GM20431 (cell line): ENCODE measurements around the gene UBA7.

Experiments
- in situ Hi-C: fragments of 300-500 bp; cut with MseI, MboI; formaldehyde crosslinking; loops from one replicate; pipeline ENCODE4 v1.15.0; 2020; ENCODE audit warnings: low sequenced_read_pairs; ENCODE audit not compliant: unreplicated experiment

Gene UBA7

DNA sequence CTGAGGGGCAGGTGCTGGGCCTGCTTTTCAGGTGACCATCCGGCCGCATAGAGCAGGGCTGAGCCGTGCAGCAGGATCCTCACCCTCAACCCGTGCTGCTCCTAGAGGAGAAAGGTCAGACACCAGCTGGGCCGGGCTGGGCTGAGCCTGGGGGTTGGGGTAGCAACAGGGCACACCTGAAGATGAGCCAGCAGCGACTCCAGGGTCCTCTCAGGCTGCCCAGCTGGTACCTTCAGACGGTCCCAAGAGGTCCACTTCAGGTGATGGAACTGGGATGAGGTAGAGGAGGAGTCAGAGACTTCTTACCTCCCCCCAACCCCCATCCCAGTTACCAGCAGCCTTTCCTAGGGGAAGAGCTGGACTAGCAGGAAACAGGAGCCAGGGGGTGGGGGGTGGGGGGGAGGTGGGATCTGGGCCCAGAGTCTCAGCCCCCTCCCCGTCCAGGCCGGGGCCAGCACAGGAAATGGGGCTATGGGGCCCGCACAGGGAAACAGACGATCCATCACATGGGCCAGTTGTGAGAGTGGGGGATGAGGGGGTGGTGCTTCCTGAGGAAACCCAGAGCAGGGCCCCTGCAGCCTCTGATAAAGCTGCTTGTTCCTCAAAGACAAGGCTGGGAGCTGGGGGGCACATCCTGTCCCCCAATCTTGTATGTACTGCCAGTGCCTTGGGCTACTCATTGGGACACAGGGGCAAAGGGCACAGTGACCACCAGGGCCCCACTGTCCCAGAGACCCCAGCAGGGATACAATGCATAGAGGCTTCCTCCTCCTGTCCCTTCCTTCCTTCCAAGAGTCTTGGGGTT lies 7.7 kb downstream of the UBA7 start:
- in situ Hi-C loops, result no loop called here

DNA sequence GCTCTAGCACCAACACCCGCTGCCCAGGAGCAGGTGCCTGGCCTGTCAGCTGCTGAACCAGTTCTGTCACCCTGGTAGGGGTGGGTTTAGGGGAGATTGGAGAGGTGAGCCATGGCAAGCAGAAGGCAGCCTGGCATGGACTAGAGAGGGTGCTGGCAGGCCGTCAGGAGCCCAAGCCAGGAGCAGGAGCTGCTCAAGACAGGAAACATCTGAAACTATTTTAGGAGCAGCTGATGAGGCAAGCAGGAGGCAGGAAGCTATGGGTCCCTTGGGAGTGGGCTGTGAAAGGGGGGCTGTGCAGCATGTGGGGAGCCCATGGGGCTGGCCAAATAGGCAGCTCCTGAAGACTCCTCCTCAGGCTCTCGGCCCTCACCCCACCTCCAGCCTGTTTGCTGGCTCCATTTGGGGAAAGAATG lies 8.4 kb downstream of the UBA7 start:
- in situ Hi-C loops, result no loop called here

DNA sequence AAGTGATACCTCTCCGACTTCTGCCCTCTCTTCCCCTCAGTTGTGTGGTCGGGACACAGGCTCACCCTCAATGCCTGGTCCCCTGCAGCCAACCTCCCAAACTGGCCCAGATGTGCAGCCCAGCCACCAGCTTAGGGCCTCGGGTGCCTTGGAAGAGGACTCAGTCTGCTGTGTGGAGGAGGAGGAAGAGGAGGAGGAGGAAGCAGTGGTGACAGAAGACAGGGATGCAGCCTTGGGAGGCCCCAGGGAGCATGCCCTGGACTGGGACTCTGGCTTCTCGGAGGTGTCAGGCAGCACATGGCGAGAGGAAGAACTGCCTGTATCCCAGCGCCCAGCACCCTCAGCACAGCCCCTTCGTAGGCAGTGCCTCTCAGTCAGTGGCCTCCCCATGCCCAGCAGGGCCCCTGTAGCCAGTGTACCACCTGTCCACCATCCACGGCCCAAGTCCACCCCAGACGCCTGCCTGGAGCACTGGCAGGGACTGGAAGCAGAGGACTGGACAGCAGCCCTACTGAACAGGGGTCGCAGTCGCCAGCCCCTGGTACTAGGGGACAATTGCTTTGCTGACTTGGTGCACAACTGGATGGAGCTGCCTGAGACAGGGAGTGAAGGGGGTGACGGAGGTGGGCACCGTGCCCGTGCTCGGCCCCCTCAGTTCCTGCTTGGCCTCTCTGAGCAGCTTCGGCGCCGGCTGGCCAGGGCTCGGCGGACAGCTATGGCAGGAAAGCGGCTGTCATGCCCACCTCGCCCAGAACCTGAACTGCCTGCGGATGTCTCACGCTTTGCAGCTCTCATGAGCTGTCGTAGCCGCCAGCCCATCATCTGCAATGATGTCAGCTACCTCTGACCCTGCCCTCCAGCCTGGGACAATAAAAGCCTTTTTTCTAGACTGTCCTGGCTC lies 9.4 kb downstream of the UBA7 start:
- in situ Hi-C loops, result no loop called here

DNA sequence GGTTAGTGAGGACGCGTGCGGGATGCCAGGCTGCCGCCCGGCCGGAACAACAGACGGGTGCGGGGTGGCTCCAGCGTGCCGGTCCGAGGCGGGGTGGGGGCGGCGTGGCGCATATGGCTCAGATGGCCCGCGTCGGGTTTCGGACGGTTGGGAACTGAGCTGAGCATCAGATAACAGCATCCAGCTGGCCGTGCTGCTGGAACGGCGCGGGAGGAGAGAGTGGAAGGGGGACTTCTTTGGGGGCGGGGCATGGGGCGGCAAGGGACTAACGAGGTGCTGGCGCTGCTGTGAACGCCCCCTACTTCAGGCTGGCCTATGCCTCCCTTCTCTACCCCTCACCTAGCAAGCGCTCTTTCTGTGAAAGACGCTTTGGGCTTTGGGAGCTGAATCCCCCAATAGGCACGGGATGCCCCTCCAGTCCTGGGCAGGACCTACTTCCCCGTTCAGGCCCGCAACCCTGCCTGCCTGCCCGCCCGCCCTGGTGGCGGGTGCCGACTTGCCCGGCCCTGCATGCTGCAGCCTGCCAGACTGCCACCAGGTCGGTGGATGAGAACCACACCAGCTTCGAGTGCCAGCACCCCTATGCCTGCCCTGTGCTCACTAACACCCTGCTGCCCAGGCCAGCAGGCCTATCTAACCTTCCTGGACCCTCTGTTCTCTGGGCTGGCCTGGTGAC lies 10.2 kb downstream of the UBA7 start:
- in situ Hi-C loops, result no loop called here

DNA sequence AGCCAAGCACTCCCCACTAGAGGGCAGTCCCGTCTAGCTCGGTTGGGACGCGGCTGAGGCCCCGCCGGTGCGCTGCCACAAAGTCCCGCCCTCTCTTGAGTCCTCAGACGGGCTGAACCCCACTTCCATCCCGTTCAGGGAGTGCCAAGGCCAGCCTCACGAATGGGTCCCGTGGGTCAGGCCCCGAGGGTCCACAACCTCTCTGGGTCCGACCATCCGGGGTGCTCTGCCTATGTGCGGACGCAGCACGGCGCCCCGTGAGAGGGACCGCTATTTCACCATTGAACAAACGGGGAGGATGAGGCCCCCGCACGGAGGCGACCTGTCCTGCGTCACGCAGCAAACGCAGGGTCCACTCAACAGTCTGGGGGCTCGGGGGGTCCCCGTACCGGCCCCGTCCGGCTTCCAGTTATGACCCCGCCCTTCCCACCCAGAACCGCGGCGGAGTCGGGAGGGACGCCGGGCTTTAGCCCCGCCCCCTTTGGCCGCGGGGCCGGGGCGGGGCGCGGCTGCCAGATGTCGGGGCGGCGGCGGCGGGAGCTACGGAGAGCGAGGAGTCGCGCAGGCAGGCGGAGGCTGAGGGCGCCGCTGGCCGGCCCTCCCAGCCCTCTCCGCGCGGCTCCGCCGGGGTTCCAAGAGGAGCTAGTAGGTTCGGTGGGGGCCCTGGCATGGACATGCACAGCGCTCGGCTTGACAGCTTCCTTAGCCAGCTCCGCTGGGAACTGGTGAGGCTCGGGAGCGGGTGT lies 10.9 kb downstream of the UBA7 start, which contains the start of gene INKA1:
INKA1 (plus strand) TSS at position 543 of the 746 bp plus-strand sequence; CDS start at position 675, 132 bp downstream.
- in situ Hi-C loops, result no loop called here

DNA sequence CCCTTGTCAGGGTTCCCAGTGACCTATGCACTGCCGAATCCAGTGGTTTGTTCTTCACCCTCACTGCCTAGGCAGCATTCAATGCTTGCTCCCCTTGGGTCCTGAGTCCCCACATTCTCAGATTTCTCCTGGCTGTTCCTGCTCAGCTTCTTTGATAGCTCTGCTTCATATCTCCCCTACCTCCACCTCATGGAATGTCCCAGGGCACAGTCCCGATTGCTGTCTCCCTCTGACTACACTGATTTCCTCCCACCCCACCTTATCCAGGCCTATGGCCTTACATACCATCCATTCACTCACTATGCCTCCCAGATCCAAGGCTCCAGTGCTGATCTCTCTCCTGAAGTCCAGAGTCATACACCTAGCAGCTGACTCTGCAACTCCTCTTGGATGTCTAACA lies 12.6 kb downstream of the UBA7 start:
- in situ Hi-C loops, result no loop called here

DNA sequence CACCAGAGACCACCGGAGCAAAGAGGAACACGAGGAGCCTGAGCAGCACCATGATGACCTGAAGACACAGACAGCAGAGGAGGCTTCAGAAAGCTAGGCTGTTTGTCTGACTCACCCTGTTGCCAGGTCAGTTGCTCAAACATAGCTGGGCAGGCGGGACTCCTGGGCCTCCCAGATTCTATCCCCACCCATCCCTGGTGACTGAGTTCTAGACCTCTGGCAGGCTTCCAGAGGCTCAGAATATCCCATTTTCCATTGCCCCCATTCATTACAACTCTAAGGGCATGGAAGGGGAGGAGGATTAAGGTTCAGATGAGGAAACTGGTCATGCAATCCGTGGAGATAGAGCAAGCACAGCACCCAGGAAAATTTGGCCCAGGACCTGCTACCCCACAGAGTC lies 14.0 kb downstream of the UBA7 start, which contains the start of gene CDHR4:
CDHR4 (minus strand) TSS at position 113 of the 400 bp plus-strand sequence; CDS start at position 52, 61 bp downstream.
- in situ Hi-C loops, result no loop called here

DNA sequence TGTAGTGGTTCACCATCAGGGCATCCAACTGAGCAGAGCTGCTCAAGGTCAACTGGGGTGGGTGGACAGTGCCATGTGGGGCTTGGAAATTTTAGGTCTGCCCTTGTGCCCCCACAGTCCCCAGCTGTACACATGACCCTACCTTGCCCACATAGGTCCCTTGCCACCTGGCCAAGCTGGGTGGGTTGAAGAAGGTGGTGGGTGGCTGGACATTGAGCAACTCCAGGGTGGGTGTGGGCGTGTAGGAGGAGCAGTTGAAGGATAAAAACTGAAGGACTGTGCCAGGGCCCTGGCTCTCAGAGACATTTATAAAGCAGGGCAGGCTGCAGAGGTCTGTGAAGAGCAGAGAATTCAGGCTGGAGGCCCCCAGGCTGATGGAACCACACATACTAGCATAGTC lies 14.6 kb downstream of the UBA7 start:
- in situ Hi-C loops, result no loop called here

DNA sequence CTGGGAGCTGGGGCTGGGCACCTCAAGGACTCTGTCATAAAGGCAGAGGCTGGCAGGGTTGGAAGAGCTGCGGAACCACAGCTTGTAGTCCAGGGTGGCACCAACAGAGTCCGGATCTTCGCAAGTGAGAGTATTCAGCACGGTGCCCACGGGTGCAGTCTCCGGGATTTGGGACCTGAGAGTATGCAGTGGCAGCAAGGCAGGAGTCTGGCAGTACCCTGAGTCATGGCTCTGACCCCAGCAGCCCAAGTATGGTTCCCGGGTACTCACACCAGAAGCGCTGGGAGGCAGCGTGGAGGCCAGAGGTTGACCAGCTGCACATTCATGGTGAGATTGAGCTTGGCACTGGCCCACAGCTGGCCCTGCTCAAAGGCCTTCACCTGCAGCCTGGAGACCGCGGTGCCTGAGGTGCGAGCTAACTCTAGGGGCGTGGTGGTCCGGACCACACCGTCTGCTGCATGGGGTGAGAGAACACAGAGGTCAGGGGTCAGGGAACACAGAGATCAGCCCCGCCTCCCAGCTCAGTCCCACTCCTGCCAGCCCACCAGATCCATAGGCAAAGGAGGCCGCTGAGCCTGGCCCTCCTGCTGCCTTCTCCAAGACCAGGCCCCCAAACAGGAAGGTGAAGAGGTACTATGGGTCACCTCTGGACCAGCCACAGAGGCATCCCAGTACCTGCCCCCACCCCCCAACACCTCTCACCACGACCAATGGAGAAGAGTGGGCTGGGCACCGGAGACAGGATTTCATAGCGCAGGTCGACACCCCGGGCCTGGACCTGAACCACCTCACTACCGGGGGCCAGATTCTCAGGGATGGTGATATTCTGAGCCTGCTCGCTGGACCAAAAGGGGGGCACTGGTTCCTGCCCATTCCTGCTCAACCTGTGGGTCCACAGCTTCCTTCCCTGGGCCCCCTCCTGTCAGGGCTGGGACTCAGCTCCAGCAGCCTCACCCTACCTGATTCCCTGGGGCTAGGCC lies 18.5 kb downstream of the UBA7 start:
- in situ Hi-C loops, result no loop called here

DNA sequence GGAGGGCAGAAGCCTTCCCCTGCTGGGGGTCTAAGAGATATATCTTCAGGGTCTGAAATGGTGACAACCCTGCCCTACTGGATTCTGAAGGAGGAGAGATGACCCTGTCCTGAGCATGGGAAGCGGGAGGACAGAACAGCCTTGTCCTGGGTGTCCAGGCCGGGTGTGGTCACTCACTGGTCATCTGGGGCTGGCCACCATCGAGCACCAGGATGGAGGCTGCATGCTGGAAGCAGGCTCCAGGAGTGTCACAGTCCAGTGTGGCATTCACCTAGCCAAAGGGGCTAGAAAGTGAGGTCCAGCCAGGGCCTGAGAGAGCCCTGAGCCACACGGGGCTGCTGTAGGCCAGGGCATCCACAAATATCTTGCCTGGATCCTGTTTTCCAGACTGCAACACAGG lies 19.3 kb downstream of the UBA7 start:
- in situ Hi-C loops, result no loop called here

DNA sequence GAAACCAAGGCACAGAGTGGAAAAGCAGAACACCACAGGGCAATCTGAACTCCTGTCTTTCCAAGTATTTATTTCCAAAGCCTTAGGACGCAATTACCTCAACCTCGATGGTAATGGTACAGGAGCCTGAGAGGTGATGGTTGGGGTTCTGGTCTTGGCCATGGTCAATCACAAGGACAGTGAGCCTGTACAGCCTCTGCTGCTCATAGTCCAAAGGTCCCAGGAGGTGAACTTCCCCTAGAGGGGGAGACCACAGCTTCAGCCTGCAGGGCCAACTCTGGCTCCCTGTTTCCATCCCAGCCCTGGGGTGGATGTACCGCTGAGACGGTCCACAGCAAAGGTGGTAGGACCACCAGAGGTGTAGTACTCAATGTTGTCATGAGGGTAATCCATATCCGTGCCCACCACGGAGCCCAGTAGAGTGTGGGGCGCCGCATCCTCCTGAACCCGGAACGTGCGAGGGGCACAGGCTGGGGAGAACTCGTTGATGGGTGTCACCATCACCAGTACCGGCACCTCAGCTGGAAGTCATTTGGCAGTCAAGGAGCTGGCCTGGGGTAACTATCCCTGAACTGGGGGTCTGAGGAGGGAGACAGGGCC lies 20.2 kb downstream of the UBA7 start:
- in situ Hi-C loops, result no loop called here

DNA sequence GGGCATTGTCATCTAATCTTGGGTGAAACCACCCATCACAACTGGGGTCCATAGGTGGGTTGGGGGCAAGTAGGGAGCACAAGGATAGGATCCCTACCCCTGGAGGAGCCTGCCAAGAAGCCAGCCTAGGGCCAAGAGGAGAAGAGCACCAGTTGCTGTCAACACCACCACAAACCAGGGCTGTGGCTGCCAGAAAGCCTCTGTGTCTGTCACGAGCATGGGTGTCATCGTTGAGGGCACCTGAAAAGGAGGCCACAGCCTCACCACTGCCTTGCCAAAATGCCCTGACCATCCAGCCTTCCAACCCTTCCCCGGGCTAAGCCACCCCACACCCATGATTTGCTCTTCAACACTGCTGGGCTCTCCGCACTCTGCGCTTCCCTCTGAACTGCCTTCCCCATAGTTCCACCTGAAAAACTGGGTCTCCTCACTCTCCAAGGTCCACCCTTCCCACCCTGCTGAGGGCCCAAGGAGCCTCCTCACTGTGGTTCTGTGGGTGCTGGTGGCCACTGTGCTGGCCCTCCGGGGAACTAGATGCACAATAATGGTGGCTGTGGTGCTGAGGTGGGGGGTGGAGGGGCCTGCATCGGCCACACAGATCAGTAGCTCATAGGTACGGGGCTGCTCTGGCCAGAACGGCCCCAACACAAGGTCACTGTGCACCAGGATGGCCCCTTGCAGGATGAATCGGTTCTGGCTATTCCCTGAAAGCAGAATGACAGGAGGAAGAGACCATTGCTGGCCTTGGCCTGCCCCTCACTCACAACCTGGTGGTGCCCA lies 21.2 kb downstream of the UBA7 start:
- in situ Hi-C loops, result no loop called here

DNA sequence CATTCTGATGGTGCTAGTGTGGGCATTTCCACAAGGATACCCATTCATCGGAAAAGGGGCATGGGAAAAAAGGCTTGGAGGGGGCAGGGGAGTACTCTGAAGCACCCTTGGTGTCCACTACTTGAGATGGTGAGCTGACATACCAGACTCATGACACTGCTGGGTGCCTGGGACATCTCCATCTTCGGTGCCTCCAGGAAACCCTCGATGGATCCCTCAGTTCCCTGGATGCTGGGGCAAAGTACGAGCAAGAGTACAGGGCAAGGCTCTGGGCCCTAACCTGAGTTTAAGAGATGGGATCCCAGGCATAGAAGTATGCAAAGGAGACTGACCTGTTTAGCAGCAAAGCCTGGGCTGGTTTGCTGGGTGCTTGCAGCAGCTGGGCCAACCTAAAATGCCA lies 22.2 kb downstream of the UBA7 start:
- in situ Hi-C loops, result no loop called here

DNA sequence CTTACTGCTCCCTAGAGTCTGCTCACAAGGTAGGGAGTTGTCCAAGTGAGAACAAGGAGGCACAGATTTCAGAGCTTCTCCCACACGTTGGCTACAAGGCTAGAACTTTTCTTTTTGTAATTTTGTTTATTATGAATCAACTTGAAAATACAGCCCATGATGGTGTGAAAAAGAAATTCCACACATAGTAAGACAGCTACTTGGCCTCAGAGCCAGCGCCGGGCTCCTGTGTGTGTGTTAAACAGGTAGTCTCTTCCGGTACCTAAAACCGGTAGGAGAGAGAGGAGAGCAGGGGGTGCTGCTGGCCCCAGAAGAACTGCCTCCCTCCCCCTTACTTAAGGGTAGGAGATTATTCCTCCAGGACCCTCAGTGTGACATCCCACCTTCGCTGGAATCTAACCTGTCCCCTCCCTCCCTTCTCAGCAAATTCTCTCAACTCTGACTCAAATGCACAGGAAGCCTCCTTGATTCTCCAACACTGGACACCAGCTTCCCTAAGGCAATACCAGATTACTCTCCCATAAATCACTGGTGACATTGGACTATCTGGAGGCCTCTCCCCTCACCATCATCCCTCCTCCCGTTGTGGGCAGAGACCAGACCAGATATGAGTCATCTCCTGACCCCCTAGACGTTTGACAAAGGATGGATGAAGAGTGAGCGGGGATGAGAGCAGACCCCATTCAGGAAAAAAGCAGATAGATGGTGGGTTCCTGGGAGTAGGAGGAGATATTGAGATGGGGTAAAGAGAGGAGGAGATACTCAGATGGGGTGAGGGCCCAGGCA lies 22.9 kb downstream of the UBA7 start:
- in situ Hi-C loops, result no loop called here

DNA sequence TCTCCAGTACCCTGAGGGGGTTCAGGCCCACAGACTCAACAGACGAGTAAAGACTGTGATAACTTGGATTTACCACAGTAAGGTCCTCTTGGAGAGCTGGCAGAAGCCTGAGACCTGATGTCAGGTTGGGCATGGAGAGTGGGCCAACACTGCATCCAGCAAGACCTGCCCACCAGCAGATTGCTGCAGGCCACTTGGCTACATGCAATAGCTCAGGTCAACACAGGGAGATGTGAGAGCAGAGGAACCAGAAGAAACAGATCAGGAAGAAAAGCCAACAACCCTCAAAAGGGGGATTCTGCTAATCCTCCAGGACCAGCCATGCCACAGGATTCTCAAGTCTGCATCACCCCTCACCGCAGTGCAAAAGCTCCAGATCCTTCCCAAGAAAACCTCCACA lies 25.7 kb downstream of the UBA7 start:
- in situ Hi-C loops, result no loop called here

DNA sequence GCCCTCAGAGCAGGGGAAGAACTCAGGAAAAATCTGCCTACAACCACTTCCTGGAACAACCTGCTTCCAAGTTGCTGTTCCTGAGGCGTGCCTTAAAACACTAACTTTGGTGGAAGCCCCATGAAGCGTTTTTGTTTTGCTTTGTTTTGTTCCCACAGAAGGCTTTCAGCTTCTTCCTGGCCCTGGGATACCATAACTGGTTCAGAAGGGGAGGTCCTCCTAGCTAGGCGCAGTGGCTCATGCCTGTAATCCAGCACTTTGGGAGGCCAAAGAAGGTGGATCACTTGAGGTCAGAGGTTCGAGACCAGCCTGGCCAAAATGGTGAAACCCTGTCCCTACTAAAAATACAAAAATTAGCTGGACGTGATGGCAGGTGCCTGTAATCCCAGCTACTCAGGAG lies 26.2 kb downstream of the UBA7 start:
- in situ Hi-C loops, result no loop called here

DNA sequence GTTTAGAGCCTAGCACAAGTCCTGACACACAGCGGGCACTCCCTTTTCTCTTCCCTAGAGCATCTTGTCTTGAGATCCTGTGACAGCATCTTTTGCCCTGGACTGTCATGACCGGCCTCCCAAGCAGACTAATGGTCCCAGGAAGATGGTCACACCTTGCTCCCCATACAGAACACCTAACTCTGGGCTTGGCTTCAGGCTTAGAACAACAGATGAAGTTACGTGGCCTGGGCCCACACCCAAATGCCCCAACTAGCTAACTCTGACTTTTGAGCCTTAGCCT lies 26.6 kb downstream of the UBA7 start:
- in situ Hi-C loops, result no loop called here
